ENCODE measurements around the gene FAM149A. TPM values are rescaled to one million over a fixed set of nuclear protein-coding genes. Genes with fewer than 3 reads are reported as not detected.

The FAM149A gene
- polyA plus RNA-seq, 1 donor from 2014 or later, result 9.1 TPM

- no peaks in the 10 kb centered on the region for H3K9me2 ChIP-seq (ENCODE audit: insufficient read depth, low read length)
- no peaks in the 10 kb centered on the region for H3K9me3 ChIP-seq (ENCODE audit: low read length)
- no peak overlapping the region for H3K9ac ChIP-seq (ENCODE audit: low read length)
- no peaks in the 10 kb centered on the region for H4K20me1 ChIP-seq (ENCODE audit: insufficient read depth)
- TF ChIP-seq POLR2AphosphoS5 (IDR thresholded peaks at IDR 0.05) (no peak), TAF1 (IDR thresholded peaks at IDR 0.05; ENCODE audit: low read depth) (no peak), RAD21 (conservative IDR thresholded peaks at IDR 0.05) (no peak)
- no peaks in the 10 kb centered on the region for H3F3A ChIP-seq (ENCODE audit: insufficient read depth, low read length, poor library complexity, severe bottlenecking)
- no peak overlapping the region for H3K27ac ChIP-seq (ENCODE audit: low read length)
- no peaks in the 10 kb centered on the region for H3K36me3 ChIP-seq (ENCODE audit: insufficient read depth, low read length)
- H3K4me3 ChIP-seq (ENCODE audit: low read length), result no peak overlapping the region
- H2AFZ ChIP-seq (ENCODE audit: low read depth, low read length), result no peak overlapping the region
- no peaks in the 10 kb centered on the region for H3K27me3 ChIP-seq (ENCODE audit: insufficient read depth, low read depth, low read length)
- no peaks in the 10 kb centered on the region for H3K79me2 ChIP-seq (replicated peaks; ENCODE audit: insufficient read depth, low read length)
- no peak overlapping the region for H3K4me2 ChIP-seq (ENCODE audit: low read length)
Observed at GRCh38 chr4:186121057-186121456, 16.6 kb downstream of the FAM149A start.

- H3K9me3 ChIP-seq (ENCODE audit: low read length), result no peaks in the 10 kb centered on the region
- no peaks in the 10 kb centered on the region for H3F3A ChIP-seq (ENCODE audit: insufficient read depth, low read length, poor library complexity, severe bottlenecking)
- H3K9ac ChIP-seq (ENCODE audit: low read length), result no peak overlapping the region
- no peak overlapping the region for H2AFZ ChIP-seq (ENCODE audit: low read depth, low read length)
- H3K27me3 ChIP-seq (ENCODE audit: insufficient read depth, low read depth, low read length), result no peaks in the 10 kb centered on the region
- TF ChIP-seq TAF1 (IDR thresholded peaks at IDR 0.05; ENCODE audit: low read depth) (no peak), RAD21 (conservative IDR thresholded peaks at IDR 0.05) (no peak), EZH2 (IDR thresholded peaks at IDR 0.05; ENCODE audit: borderline replicate concordance, insufficient read depth, low read length, poor library complexity, severe bottlenecking) (no peak), CTCF (IDR thresholded peaks at IDR 0.05; ENCODE audit: poor library complexity, severe bottlenecking) (no peak), POLR2AphosphoS5 (IDR thresholded peaks at IDR 0.05) (no peak), EP300 (conservative IDR thresholded peaks at IDR 0.05; ENCODE audit: poor library complexity, severe bottlenecking) (no peak), MXI1 (conservative IDR thresholded peaks at IDR 0.05; ENCODE audit: poor library complexity, severe bottlenecking) (no peak), REST (IDR thresholded peaks at IDR 0.05; ENCODE audit: borderline replicate concordance) (no peak), SMC3 (conservative IDR thresholded peaks at IDR 0.05; ENCODE audit: poor library complexity) (no peak)
- no peak overlapping the region for H3K27ac ChIP-seq (ENCODE audit: low read length)
- H3K79me2 ChIP-seq (replicated peaks; ENCODE audit: insufficient read depth, low read length), result no peaks in the 10 kb centered on the region
- no peak overlapping the region for H3K4me2 ChIP-seq (ENCODE audit: low read length)
- H3K9me2 ChIP-seq (ENCODE audit: insufficient read depth, low read length), result no peaks in the 10 kb centered on the region
- no peak overlapping the region for H3K4me3 ChIP-seq (ENCODE audit: low read length)
- no peaks in the 10 kb centered on the region for H4K20me1 ChIP-seq (ENCODE audit: insufficient read depth)
- H3K36me3 ChIP-seq (ENCODE audit: insufficient read depth, low read length), result no peaks in the 10 kb centered on the region
Observed at GRCh38 chr4:186128842-186129241, 24.3 kb downstream of the FAM149A start.

GRCh38 chr4:186131935-186132334, 27.4 kb downstream of the FAM149A start:
- Histone ChIP-seq H3K79me2 (replicated peaks; ENCODE audit: insufficient read depth, low read length) (no peaks in the 10 kb centered on the region), H3K4me2 (ENCODE audit: low read length) (no peak overlapping the region), H3F3A (ENCODE audit: insufficient read depth, low read length, poor library complexity, severe bottlenecking) (no peaks in the 10 kb centered on the region)

More at GRCh38 chr4:186131935-186132334, 27.4 kb downstream of the FAM149A start:
- no peaks in the 10 kb centered on the region for H3K27me3 ChIP-seq (ENCODE audit: insufficient read depth, low read depth, low read length)
- no peaks in the 10 kb centered on the region for H4K20me1 ChIP-seq (ENCODE audit: insufficient read depth)
- no peak for TF ChIP-seq EP300 (conservative IDR thresholded peaks at IDR 0.05; ENCODE audit: poor library complexity, severe bottlenecking)
- TF ChIP-seq CTCF (IDR thresholded peaks at IDR 0.05; ENCODE audit: poor library complexity, severe bottlenecking), result no peak
- TF ChIP-seq MXI1 (conservative IDR thresholded peaks at IDR 0.05; ENCODE audit: poor library complexity, severe bottlenecking), result no peak
- TF ChIP-seq REST (IDR thresholded peaks at IDR 0.05; ENCODE audit: borderline replicate concordance), result no peak
- no peak for TF ChIP-seq EZH2 (IDR thresholded peaks at IDR 0.05; ENCODE audit: borderline replicate concordance, insufficient read depth, low read length, poor library complexity, severe bottlenecking)
- no peak for TF ChIP-seq SMC3 (conservative IDR thresholded peaks at IDR 0.05; ENCODE audit: poor library complexity)
- TF ChIP-seq POLR2AphosphoS5 (IDR thresholded peaks at IDR 0.05), result no peak
- no peak for TF ChIP-seq RAD21 (conservative IDR thresholded peaks at IDR 0.05)
- no peak for TF ChIP-seq TAF1 (IDR thresholded peaks at IDR 0.05; ENCODE audit: low read depth)
- H3K36me3 ChIP-seq (ENCODE audit: insufficient read depth, low read length), result no peaks in the 10 kb centered on the region
- H3K27ac ChIP-seq (ENCODE audit: low read length), result no peak overlapping the region
- no peak overlapping the region for H3K9ac ChIP-seq (ENCODE audit: low read length)
- H3K9me2 ChIP-seq (ENCODE audit: insufficient read depth, low read length), result no peaks in the 10 kb centered on the region
- H2AFZ ChIP-seq (ENCODE audit: low read depth, low read length), result no peak overlapping the region
- no peaks in the 10 kb centered on the region for H3K9me3 ChIP-seq (ENCODE audit: low read length)
- no peak overlapping the region for H3K4me3 ChIP-seq (ENCODE audit: low read length)
